HG03097 (cell line): ENCODE measurements around the gene BPIFB2.
"Not testable (repeated sequence)": the region's sequence is repeated elsewhere in the genome, so short reads cannot be mapped to it uniquely, and the experiment has no call there.

ENCODE experiments used
- ATAC-seq: cut with Tn5 transposase; IDR thresholded peaks from one replicate; pipeline ENCODE4 v1.9.1; 2021; ENCODE audit not compliant: unreplicated experiment, low FRiP score

The BPIFB2 gene

GRCh38 chr20:32970115-32970972 is 37.2 kb upstream of the BPIFB2 start:
- ATAC-seq = no peak

GRCh38 chr20:32970973-32971300 is 36.6 kb upstream of the BPIFB2 start:
- ATAC-seq = no peak

- ATAC-seq = peak; percentile 17
Observed at GRCh38 chr20:32971703-32972161, 35.8 kb upstream of the BPIFB2 start.

GRCh38 chr20:32972181-32973076 is 35.1 kb upstream of the BPIFB2 start:
- ATAC-seq = peak; percentile 59

GRCh38 chr20:32973077-32973717 is 34.3 kb upstream of the BPIFB2 start:
- no peak for ATAC-seq

- ATAC-seq = not testable (repeated sequence)
Observed at GRCh38 chr20:32974204-32975064, 33.1 kb upstream of the BPIFB2 start.

- not testable (repeated sequence) for ATAC-seq
Observed at GRCh38 chr20:32975121-32975520, 32.4 kb upstream of the BPIFB2 start.

- no peak for ATAC-seq
Observed at GRCh38 chr20:32975698-32976674, 31.5 kb upstream of the BPIFB2 start.

- no peak for ATAC-seq
Observed at GRCh38 chr20:32976746-32977145, 30.8 kb upstream of the BPIFB2 start.

GRCh38 chr20:32977281-32978008 is 30.1 kb upstream of the BPIFB2 start:
- ATAC-seq = no peak

GRCh38 chr20:32978009-32978335 is 29.5 kb upstream of the BPIFB2 start:
- ATAC-seq = no peak

- ATAC-seq = no peak
Observed at GRCh38 chr20:32979201-32979998, 28.1 kb upstream of the BPIFB2 start.

GRCh38 chr20:32980131-32980941 is 27.2 kb upstream of the BPIFB2 start:
- ATAC-seq = no peak

- ATAC-seq = no peak
Observed at GRCh38 chr20:32980990-32981389, 26.5 kb upstream of the BPIFB2 start.

GRCh38 chr20:32982617-32983458 is 24.7 kb upstream of the BPIFB2 start:
- no peak for ATAC-seq
